Right ventricle myocardium inferior (tissue), 1 donor: Measurements from ENCODE around the gene RCOR2. TPM values are rescaled to one million over a fixed set of nuclear protein-coding genes. Genes with fewer than 3 reads are reported as not detected.
A peak's percentile ranks its signal among the peaks of the same experiment; 100 is the strongest.

Source experiments
- ATAC-seq: fragments of 200-7000 bp; cut with Tn5 transposase; one replicate; pipeline ENCODE4 v1.9.1; 2020; ENCODE audit warnings: mild to moderate bottlenecking, moderate library complexity
- DNase-seq: peaks from one replicate; pipeline ENCODE4 v3.0.0; 2021; ENCODE audit errors: missing footprints
- intact Hi-C: fragments of 100-400 bp; cut with DNase I; formaldehyde crosslinking; loops from one replicate; pipeline ENCODE4 v1.11.0; 2022
- total RNA-seq: library from RNA; stranded (reverse); fragmentation: NEBNext Ultra II Directional; extraction: Animal tissue kit (Norgen Biotek cat#: 25700); gene quantifications from one replicate; pipeline ENCODE4 v1.2.1, GENCODE V29; 2021
- donor health status: DM: no; HTN: yes; CAD: no; lungs with severe emphysema.

Gene RCOR2
- total RNA-seq, 1 donor from 2014 or later: 11.1 TPM

DNA sequence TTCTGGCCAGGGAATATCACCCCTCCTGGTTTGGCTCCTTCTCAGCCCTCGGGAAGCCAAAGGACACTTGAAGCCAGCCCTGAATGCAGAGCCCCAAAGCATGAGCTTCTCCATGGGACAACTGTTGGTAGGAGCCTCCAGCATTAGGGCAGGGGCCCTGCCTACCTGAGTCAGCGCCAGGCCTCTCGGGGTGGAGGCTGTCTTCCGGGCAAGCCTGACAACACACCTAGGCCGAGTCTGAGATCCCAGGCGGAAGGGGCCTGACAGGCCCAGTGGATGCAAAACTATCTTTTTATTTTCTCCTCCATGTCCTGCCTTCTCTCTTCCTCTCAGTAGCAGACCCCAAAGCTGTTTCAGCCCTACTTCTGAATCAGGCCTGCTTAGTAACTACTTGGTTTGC is 27.6 kb downstream of the RCOR2 start:
- no peak for ATAC-seq
- intact Hi-C loops: no loop called here
- DNase-seq: no peak

DNA sequence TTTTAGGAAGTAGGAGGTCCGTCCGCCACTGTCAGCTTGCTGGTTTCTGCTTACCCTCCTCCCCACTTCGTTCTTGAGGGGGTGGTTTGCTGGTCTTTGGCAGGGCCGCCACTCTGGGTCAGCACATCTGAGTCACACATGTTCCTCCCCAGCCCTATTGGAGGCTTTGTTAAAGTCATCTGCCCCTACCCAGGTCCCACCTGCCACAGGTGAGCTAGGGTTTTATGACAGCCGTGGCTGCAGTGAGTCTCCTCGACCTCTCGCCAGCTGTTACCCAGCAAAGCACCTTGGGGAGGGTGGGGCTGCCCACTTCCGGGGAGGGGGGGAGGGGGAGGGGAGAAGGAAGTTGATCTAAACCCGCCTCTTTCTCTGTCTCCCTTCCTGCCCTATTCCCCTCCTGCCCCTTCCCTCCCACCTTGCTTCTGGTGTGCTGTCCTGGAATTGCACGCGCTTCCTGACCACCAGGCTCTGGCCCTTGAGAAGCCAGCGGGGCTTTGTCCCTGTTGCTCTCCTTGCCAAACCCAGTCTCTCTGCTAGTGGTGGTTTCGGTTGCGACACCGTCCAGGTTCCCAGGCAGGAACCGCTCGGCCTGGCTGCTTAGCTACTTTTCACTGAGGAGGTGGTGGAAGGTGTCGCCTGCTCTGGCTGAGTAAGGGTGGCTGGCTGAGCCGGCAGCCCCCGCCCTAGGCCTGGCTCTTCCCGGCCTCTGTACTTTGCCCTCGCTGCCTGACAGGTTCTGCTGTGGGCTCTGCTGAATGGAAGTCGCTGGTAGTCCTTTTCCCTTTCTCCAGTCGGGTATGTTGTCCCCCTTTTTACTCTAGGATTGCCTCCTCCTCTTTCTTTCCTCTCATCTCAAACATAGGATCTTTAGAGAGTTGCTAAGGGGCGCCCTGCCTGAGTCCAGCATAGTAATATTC is 28.5 kb downstream of the RCOR2 start:
- DNase-seq (peak; percentile 87), ATAC-seq (peak; percentile 65)
- intact Hi-C loops: no loop called here

DNA sequence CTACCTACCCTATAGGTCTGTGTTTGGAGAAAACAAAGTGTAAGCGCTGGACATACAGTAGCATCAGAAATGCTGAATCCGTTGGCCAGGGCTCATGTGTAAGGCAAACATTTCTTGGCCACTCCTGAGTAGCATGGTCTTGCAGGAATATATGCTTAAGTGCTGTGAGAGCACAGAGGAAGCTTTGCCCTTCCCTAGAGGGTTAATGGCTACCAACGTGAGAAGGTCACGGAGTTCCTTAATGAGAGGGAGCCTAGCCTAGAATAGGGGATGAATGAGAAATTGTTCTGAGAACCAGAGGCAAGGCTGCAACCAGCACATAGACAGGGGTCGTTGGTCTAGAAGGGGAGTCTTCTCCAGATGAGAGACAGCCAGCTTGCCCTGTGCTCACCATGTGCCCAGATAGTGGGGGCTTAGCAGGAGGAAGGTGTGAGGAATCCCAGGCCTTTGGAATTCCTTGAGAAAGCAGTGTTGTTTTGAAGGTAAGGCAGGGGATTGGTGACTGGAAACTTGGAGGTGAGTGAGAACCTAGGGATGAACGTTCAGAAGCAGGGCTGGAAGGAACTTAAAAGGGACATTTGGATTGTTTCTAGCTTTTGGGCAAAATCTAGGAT is 29.5 kb downstream of the RCOR2 start:
- ATAC-seq: no peak
- DNase-seq: no peak
- intact Hi-C loops: no loop called here

DNA sequence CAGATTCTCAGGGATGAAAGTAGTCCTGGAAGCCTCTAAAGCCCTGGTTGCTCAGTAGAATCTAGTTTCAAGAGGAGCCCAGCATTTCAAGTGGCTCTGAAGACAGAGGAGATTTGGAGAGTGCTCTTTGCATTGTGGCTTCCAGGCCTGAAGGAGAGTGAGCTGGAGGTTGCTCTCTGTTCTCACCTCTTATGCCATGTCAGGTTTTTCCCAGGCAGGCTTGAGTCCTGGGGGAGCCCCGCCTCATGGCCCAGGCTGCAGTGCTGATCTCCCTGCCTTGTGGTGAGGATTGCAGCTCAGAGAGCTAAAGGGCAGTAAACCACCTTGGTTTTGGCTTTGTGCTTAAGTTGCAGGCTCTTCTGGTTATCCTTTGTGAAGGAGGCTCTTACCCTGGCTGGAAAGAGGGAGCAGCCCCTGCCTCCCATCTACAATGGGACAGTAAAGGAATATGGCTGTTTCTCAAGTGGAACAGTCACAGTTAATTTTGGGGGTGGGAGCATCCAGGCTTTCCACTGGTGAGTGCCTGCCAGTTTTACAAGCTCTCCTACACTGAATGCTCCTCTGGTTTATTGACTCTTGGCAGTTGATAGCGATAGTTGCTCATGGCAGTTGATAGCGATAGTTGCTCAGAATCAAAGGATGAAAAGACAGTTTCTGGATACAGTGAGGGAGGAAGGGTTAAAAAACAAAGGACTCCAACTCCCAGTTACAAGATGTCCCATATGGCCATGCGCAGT is 32.6 kb downstream of the RCOR2 start:
- DNase-seq (no peak), ATAC-seq (no peak)
- intact Hi-C loops: no loop called here

DNA sequence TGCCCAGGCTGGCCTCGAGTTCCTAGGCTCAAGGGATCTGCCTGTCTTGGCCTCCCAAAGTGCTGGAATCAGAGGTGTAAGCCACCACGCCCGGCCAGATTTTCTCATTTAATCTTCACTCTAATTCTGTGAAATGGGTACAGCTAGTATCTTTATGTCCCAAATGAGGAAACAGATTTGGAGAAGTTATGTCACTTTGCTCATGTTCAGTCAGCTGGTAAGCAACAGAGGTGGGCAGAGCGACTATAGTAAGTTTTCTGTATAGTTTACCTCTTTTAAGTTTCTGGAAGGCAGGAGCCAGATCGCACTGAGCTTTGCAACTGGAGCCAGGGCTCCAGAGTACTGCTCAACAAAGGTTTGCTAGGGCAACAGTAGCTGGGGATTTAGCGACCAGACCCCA is 33.2 kb downstream of the RCOR2 start:
- DNase-seq (no peak), ATAC-seq (no peak)
- intact Hi-C loops: no loop called here

DNA sequence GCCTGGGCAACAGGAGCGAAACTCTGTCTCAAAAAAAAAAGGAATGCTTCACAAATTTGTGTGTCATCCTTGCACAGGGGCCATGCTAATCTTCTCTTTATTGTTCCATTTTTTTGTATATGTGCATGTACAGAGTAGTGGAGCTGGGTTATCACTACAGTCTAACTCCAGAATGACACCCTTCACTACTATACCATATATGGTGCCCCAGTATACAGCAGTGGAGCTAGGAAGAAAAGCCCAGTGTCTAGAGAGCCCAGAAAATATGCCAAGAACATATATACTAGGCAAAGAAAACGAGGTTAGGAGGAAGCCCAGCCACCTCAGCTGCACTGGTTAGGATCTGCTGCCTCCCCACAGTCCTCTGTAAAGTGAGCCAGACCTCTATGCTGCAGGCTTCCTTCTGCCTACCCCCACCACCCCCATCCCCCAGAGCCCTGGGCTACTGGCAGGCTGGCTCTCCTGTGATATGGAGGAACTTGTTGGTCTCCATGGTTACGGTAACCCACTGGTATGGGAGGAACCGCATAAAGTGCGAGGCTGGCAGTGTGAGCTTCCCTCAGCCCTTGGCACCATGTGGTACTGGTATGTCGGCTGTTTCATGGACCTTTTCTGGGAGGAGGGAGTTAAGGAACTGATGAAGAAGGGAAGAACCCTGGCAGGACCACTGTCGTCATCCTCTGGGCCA is 34.3 kb downstream of the RCOR2 start:
- peak; percentile 66 for ATAC-seq
- intact Hi-C loops: no loop called here
- DNase-seq: no peak

DNA sequence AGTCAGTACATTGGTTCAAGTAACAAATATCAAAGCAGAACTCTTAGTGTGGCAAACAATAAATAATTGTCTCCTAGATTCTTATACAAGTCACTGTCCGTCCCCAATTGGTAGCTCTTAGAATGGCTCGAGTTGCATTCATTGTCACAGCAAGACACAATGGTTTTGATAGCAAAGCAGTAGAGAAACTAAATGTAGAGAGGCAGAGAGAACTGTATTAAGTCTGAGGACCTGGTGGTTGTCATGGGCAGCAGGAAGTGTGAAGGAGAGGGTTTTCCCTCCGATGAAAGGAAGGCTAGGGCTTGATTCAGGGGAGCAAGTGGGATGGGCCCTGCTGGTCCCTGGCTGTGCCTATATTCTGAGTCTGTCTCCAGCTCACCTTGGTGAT is 36.6 kb downstream of the RCOR2 start:
- ATAC-seq (no peak), DNase-seq (no peak)
- intact Hi-C loops: no loop called here

DNA sequence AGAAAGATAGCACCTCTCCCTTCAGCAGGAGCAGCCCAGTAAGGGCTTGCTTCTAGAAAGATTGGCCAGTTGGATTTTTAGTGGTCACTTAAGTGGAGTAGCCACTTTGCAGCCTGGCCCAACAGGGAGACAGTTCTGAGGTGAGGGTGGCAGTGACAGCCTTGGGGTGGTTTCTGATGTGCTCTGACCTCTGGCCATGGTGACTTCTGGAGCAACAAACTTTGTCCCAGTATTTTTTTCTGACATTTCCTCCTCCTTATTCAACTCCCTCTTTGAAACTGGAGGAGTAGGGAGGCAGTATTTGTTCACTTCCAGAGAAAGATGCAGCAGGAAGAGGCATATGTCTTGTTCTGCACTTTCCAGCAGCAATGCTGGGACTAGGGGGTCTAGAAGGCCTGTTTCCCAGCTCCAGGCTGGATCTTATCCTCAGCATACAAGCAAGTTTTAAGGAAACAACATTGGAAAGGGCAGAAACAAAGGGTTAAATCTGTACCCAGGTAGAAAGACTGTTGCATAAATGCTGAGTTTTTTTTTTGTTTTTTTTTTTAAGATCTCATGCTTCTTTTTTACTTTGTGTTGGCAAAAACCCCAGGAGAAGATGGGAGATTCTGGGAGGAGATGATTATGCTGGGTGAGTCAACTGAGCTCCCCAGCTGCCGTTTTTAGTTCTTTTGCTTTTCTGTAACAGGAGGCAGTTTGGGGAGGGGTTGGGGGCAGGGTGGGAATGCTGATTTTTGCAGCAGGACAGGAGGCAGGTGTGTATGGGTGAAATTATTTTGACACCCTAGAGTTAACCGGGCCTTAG is 37.2 kb downstream of the RCOR2 start:
- DNase-seq (no peak), ATAC-seq (no peak)
- intact Hi-C loops: no loop called here

DNA sequence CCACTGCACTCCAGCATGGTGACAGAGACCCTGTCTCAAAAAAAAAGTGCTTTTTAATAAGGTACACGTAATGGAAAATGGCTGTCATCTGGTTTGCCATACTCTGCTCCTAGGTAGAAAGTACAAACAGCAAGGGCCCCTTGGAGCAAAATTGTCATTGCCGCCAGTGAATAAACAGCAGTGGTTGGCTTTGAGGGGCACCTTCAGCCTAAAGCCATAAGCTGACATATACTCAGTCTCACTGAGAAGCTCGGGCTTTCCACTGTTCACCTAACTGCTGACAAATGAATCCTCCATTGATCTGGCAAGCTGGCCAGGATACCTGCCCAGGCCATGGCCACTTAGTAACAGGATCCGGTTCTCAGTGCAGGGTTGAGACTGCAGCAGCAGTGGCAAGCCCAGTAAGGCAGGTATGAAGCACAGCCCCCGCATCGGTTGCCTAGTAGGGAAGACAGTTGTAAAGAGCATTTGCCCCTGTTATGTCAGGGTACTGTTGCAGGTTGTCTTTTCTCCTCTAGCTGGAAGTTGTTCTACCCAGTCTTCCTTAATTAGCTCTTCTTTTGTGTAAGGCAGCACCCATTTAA is 39.2 kb downstream of the RCOR2 start:
- intact Hi-C loops: no loop called here
- DNase-seq (no peak), ATAC-seq (no peak)

DNA sequence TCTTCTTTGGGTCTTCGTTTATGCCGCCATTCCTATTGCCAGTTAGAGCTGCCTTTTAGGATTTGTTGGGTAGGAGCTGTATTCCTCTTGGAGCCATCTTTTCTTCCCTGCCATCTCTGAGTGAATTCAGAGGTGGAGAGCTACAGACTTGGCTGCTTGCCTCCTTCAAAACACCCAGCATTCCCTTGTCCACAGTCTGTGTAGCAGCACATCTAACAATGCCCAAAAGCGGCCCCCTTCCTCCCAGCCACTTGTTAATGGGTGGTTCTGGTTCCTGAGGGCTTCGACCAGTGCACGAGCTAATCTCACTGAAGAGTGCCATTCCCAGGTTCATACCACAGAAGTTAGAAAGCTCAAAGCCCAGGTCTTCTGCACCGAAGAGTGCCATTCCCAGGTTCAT is 40.3 kb downstream of the RCOR2 start:
- ATAC-seq (no peak), DNase-seq (no peak)
- intact Hi-C loops: no loop called here

DNA sequence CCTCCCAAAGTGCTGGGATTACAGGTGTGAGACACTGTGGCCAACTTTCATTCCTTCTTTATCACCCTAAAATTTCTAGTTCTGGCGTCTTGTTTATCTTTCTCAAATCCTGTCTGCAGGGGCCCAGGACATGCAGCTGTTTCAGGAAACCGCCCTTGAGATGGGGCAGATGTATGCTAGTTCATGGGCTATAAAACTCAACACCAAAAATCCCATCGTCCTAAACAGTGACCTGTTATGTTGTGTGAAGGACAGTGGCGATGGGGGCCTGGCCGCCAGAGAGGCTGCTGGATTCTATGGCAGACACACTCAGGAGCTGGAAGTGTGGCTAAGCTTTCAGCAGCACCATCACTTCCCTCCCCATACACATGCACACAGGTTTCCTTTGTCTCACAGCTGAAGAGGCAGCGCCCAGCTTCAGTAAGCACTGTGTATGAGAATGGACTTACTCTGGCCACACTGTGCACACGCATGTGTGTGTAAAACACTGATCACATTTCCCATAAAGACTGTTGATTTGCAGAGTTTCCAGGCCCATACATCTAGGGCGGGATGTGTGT is 41.4 kb downstream of the RCOR2 start:
- ATAC-seq (no peak), DNase-seq (no peak)
- intact Hi-C loops: no loop called here

DNA sequence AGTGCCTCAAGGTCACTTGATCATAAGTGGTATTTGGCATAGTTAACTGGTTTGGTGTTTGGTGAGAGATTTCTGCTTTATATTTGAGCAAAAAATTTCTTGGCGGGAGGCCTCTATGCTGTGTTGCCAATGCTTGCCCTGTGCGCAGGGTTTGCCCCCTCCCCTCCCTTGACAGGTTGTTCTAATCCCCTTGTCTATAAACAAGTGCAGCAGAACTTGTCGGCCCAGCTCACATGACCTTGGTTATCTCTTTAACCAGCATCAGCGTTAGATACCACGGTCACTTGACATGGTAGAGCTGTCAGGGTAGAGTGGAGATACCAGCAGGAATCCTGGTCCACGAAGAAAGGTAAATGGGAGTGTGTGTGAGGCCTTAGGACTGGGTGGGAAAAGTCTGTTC is 42.5 kb downstream of the RCOR2 start:
- ATAC-seq (peak; percentile 50), DNase-seq (no peak)
- intact Hi-C loops: loop anchor here (1.0 kb wide), 1 partner anchor 46 kb away; no protein-coding TSS in a partner anchor

DNA sequence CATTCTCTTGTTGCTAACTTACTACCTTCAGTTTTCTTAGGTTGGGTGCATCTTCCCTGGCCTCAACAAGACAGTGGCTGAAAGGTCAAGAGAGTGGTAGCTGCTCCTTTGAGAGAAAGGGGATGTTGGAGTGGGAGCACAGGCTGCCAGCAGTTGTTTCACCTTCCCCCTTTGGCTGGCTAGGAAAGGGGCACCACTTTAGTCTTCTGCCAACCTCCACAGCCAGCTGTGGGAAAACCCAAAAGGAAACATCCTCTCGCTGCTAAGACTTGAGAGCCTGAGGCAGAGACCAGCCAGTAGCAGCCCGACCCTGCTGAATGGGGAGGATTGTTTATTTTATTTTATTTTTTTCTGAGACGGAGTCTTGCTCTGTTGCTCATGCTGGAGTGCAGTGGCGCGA is 43.7 kb downstream of the RCOR2 start:
- intact Hi-C loops: loop anchor here (2.0 kb wide), 2 partner anchors 31 to 65 kb away; partner anchors contain the start of gene NAA40
- no peak for ATAC-seq

DNA sequence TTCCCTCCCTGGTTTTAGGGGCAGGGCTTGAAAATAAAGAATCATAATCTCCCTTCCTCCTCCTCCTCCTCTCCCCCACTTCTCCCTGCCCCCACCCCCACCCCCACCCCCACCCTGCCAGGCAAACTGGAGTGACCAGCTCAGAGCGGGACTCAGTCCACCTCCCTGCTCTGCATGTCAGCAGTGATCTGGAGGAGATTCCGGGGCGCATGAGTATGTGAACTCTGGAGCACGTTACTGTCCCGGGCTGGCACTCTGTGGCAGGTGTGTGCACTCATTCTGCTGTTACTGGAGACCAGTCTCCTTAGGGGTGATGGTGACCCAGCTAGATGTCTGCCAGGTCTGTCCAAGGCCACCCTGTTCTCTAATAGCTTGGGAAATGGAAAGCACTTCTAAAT is 44.2 kb downstream of the RCOR2 start:
- peak; percentile 14 for ATAC-seq
- no peak for DNase-seq
- intact Hi-C loops: loop anchor here (2.0 kb wide), 2 partner anchors 30 to 66 kb away; partner anchors contain the start of gene NAA40

More for the DNA sequence above, 43.7 kb downstream of the RCOR2 start:
- DNase-seq: no peak

DNA sequence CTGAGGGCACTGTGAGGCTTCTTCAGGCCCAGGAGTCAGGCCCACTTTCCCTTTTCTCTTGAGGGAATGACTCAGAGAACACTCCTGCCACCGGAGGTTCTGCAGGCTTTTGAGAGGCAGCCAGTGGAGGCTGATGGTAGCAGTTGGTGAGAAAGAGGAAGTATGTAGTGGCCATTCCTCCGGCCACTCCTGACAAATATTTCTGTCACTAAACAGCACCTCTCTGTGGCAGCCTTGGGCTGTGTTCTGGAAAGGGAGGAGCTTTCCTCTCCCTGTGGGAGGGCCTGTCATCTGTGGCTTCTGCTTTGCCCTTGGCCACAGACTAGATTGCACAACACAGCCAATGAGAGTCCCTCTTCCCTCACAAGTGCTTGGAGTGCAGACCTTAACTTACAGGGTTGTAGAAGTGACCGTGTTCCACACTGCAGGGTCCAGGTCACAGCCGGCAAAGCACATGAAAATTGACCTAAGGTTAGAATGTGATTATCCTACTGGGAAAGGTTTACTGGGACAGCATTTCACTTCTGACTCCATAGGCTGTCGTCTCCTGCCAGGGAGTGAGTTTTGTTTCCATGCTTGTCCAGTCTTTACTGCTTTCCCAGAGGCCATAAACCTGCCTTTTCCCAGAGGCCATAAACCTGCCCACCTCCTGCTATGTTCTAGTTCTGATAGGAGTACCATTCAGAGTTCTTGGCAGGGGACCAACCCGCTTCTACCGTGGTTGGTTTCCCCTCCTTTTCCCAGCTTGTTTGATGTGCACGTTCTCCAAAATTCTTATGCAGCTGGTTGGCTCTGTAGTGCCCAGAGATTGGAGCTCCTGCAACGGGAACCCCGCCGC is 44.8 kb downstream of the RCOR2 start:
- ATAC-seq: peak; percentile 96

DNA sequence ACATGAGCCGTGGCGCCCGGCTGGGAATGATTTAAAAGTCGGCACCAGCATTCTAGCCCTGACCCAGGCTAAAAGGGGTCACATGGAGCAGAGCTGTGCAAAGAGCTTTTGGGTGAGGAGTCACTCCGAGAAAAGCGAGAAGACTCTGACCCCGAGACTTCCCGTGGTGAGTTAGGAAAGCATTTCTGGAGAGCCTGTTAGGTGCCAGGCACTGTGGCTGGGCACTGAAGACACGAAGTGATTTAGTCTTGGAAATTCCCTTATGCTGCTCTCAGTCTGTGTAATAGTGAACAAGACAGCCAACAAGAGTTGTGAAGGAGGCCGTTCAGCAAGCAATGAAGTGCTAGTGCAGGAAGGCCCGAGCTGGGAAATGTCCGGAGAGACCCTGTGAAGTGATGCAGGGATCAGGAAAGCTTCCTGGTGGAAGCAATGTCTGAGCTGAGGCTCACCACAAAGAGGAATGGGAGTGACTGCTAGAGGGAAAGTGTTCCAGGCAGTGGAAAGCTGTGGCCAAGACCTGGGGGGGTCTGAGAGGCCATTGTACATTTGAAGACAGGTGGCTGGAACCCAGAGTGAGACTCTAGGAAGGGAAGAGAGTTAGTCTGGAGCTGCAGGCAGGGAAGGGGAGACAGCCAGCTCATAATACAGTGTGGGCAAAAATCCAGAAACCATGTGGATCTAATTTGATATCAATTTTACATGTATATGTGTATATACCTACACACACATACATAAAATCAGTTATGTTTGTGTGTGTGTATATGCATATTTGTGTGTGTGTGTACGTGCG is 46.4 kb downstream of the RCOR2 start:
- DNase-seq: no peak
- ATAC-seq: no peak
- intact Hi-C loops: no loop called here

More for the DNA sequence above, 44.8 kb downstream of the RCOR2 start:
- peak; percentile 84 for DNase-seq
- intact Hi-C loops: loop anchor here (2.0 kb wide), 2 partner anchors 29 to 67 kb away; partner anchors contain the start of gene NAA40
